A673 (cell line): ENCODE measurements around the gene UFD1. TPM values are rescaled to one million over a fixed set of nuclear protein-coding genes. Genes with fewer than 3 reads are reported as not detected.

Source experiments
- BruUV-seq: library from RNA; stranded (reverse); fragments of 400-500 nt; replicated peaks from 2 replicates; lab custom pipeline; 2021; lab: Mats Ljungman, UMichigan
- CTCF ChIA-PET: fragments of 300-600 bp; sonication (Branson Sonifier 250); formaldehyde crosslinking; loops from one replicate; lab custom pipeline; 2022; ENCODE audit warnings: antibody characterized with exemption; lab: Charles Lee
- POLR2A ChIA-PET: fragments of 300-600 bp; sonication (Branson Sonifier 250); formaldehyde crosslinking; loops from one replicate; lab custom pipeline; 2022; ENCODE audit warnings: antibody characterized with exemption; ENCODE audit not compliant: low non-redundant PET; lab: Charles Lee
- DNase-seq: peaks from one replicate; pipeline ENCODE4 v3.0.0-alpha.2; 2015; ENCODE audit warnings: low spot score
- H3K27ac ChIP-seq: fragments of 200-600 bp; sonication (generic); 2 replicates; pipeline ENCODE4 v1.5.1; 2016; ENCODE audit warnings: mixed run types, low read depth, mild to moderate bottlenecking, mixed read lengths, antibody characterized with exemption, low read length; ENCODE audit not compliant: poor library complexity, severe bottlenecking
- H3K27me3 ChIP-seq: fragments of 200-600 bp; sonication (generic); replicated peaks from 2 replicates; pipeline ENCODE4 v1.6.1; 2017; ENCODE audit warnings: mixed run types, low read depth, mild to moderate bottlenecking, mixed read lengths, antibody characterized with exemption, low read length; ENCODE audit not compliant: insufficient read depth, poor library complexity
- H3K36me3 ChIP-seq: fragments of 200-600 bp; sonication (generic); 2 replicates; pipeline ENCODE4 v1.6.1; 2016; ENCODE audit warnings: mixed run types, mild to moderate bottlenecking, mixed read lengths, antibody characterized with exemption, low read length; ENCODE audit not compliant: insufficient read depth, poor library complexity, severe bottlenecking
- H3K4me1 ChIP-seq: fragments of 200-600 bp; sonication (generic); 2 replicates; pipeline ENCODE4 v1.6.1; 2017; ENCODE audit warnings: mixed run types, mild to moderate bottlenecking, mixed read lengths, antibody characterized with exemption, low read length; ENCODE audit not compliant: insufficient read depth, poor library complexity, severe bottlenecking
- H3K4me3 ChIP-seq: fragments of 200-600 bp; sonication (generic); 2 replicates; pipeline ENCODE4 v1.5.1; 2016; ENCODE audit warnings: low read depth, mixed run types, mild to moderate bottlenecking, mixed read lengths, low read length; ENCODE audit not compliant: poor library complexity, severe bottlenecking
- H3K9me3 ChIP-seq: fragments of 200-600 bp; sonication (generic); 2 replicates; pipeline ENCODE4 v1.6.1; 2016; ENCODE audit warnings: mixed run types, low read depth, mild to moderate bottlenecking, mixed read lengths, antibody characterized with exemption, low read length; ENCODE audit not compliant: poor library complexity, severe bottlenecking
- CTCF ChIP-seq: fragments of 300-800, 200-600 bp; sonication (generic); conservative IDR thresholded peaks from 2 replicates; pipeline ENCODE4 v1.5.1; 2017; ENCODE audit warnings: low read depth, mild to moderate bottlenecking, antibody characterized with exemption, low read length, moderate library complexity, mixed read lengths
- EZH2 ChIP-seq: fragments of 200-600 bp; sonication (generic); IDR thresholded peaks from 2 replicates; pipeline ENCODE4 v1.6.1; 2017; ENCODE audit warnings: borderline replicate concordance, low read depth, mild to moderate bottlenecking, mixed read lengths, antibody characterized with exemption, low read length; ENCODE audit not compliant: poor library complexity, severe bottlenecking
- intact Hi-C: fragments of 100-400 bp; cut with micrococcal nuclease; formaldehyde crosslinking; loops from one replicate; pipeline ENCODE4 v1.10.0; 2022; ENCODE audit not compliant: unreplicated experiment
- total RNA-seq: library from RNA; stranded (reverse); gene quantifications from 2 replicates; pipeline ENCODE4 v1.2.3, GENCODE V29; 2021

Gene UFD1
- total RNA-seq, 1 experiment from 2014 or later: 195 TPM

- TF ChIP-seq CTCF (no peak), EZH2 (no peak)
- Histone ChIP-seq H3K27me3 (no peaks in the 10 kb centered on the region), H3K4me3 (no peak overlapping the region), H3K9me3 (no peaks in the 10 kb centered on the region), H3K4me1 (no peaks in the 10 kb centered on the region), H3K27ac (no peak overlapping the region), H3K36me3 (peaks cover 63% of the 10 kb centered on the region)
- ChIA-PET CTCF (no interaction called here), POLR2A (no interaction called here)
- no peak for DNase-seq
- intact Hi-C loops: no loop called here
- no TSS peak for BruUV-seq
Measured at GRCh38 chr22:19453718-19454117, 25.3 kb downstream of the UFD1 start.

GRCh38 chr22:19451570-19451969 is 27.4 kb downstream of the UFD1 start:
- H3K4me1 ChIP-seq: peaks cover 6% of the 10 kb centered on the region
- no peak overlapping the region for H3K4me3 ChIP-seq
- H3K27me3 ChIP-seq: no peaks in the 10 kb centered on the region
- no peaks in the 10 kb centered on the region for H3K9me3 ChIP-seq
- TF ChIP-seq EZH2: no peak
- no peak for TF ChIP-seq CTCF
- POLR2A ChIA-PET: interaction anchor here (0.7 kb wide), 1 partner anchor 24 kb away, joined by 3 read pairs; no protein-coding TSS in a partner anchor
- CTCF ChIA-PET: no interaction called here
- no TSS peak for BruUV-seq
- DNase-seq: no peak
- peaks cover 49% of the 10 kb centered on the region for H3K36me3 ChIP-seq
- intact Hi-C loops: no loop called here
- no peak overlapping the region for H3K27ac ChIP-seq

GRCh38 chr22:19450363-19451175 is 28.4 kb downstream of the UFD1 start:
- TF ChIP-seq EZH2 (no peak), CTCF (no peak)
- Histone ChIP-seq H3K36me3 (peaks cover 39% of the 10 kb centered on the region), H3K9me3 (no peaks in the 10 kb centered on the region), H3K27me3 (no peaks in the 10 kb centered on the region), H3K27ac (no peak overlapping the region), H3K4me3 (no peak overlapping the region), H3K4me1 (peaks cover 6% of the 10 kb centered on the region)
- DNase-seq: no peak
- no TSS peak for BruUV-seq
- POLR2A ChIA-PET: interaction anchor here (0.6 to 0.7 kb wide), 2 partner anchors 25 to 492 kb away, joined by 3 to 9 read pairs; no protein-coding TSS in a partner anchor
- intact Hi-C loops: no loop called here
- CTCF ChIA-PET: no interaction called here
